Astrocyte (in vitro differentiated cells and primary cell): ENCODE data around the gene DCX. TPM values are rescaled to one million over a fixed set of nuclear protein-coding genes. Genes with fewer than 3 reads are reported as not detected.

Experiments used
- DNase-seq: peaks from one replicate; pipeline ENCODE4 v3.0.0-alpha.2; 2010; ENCODE audit warnings: low read depth
- FAIRE-seq: peaks from 2 replicates; lab custom pipeline; 2011; peaks lifted over from hg19 to GRCh38; lab: Jason Lieb, UNC
- H2AFZ ChIP-seq: 2 replicates; pipeline ENCODE4 v1.6.0; 2012; ENCODE audit warnings: low read depth, low read length, inconsistent platforms
- H3K27ac ChIP-seq: 2 replicates; pipeline ENCODE4 v1.5.1; 2011; ENCODE audit warnings: low read depth, low read length, inconsistent platforms
- H3K27me3 ChIP-seq: 2 replicates; pipeline ENCODE4 v1.6.0; 2011; ENCODE audit warnings: low read length, inconsistent platforms; ENCODE audit not compliant: insufficient read depth
- H3K36me3 ChIP-seq: 2 replicates; pipeline ENCODE4 v1.5.1; 2011; ENCODE audit warnings: low read length, inconsistent platforms; ENCODE audit not compliant: insufficient read depth
- H3K4me1 ChIP-seq: 2 replicates; pipeline ENCODE4 v1.5.1; 2011; ENCODE audit warnings: low read length, inconsistent platforms; ENCODE audit not compliant: insufficient read depth
- H3K4me2 ChIP-seq: 2 replicates; pipeline ENCODE4 v1.6.0; 2012; ENCODE audit warnings: low read length, inconsistent platforms
- H3K4me3 ChIP-seq: 2 replicates; pipeline ENCODE4 v1.5.1; 2011; ENCODE audit warnings: low read depth, mild to moderate bottlenecking, low read length, inconsistent platforms; ENCODE audit not compliant: insufficient read depth
- H3K79me2 ChIP-seq: 2 replicates; pipeline ENCODE4 v1.6.0; 2012; ENCODE audit warnings: mild to moderate bottlenecking, low read length, inconsistent platforms; ENCODE audit not compliant: insufficient read depth
- H3K9ac ChIP-seq: 2 replicates; pipeline ENCODE4 v1.6.0; 2012; ENCODE audit warnings: mild to moderate bottlenecking, low read length, inconsistent platforms
- H3K9me3 ChIP-seq: 2 replicates; pipeline ENCODE4 v1.5.1; 2012; ENCODE audit warnings: low read depth, mild to moderate bottlenecking, low read length, inconsistent platforms; ENCODE audit not compliant: insufficient read depth
- H4K20me1 ChIP-seq: 2 replicates; pipeline ENCODE4 v1.6.0; 2012; ENCODE audit warnings: low read length, inconsistent platforms; ENCODE audit not compliant: insufficient read depth
- H3K27ac Mint-ChIP-seq: one replicate; pipeline ENCODE4 v1.8.0; 2021; ENCODE audit warnings: mild to moderate bottlenecking, mixed read lengths; ENCODE audit not compliant: unreplicated experiment
- H3K27me3 Mint-ChIP-seq: one replicate; pipeline ENCODE4 v1.8.0; 2021; ENCODE audit warnings: low read depth, mixed read lengths; ENCODE audit not compliant: unreplicated experiment
- H3K36me3 Mint-ChIP-seq: one replicate; pipeline ENCODE4 v1.8.0; 2021; ENCODE audit warnings: low read depth, mixed read lengths; ENCODE audit not compliant: unreplicated experiment
- H3K4me1 Mint-ChIP-seq: one replicate; pipeline ENCODE4 v1.8.0; 2021; ENCODE audit warnings: low read depth, mixed read lengths; ENCODE audit not compliant: unreplicated experiment
- H3K4me3 Mint-ChIP-seq: one replicate; pipeline ENCODE4 v1.8.0; 2021; ENCODE audit warnings: mild to moderate bottlenecking, moderate library complexity, mixed read lengths; ENCODE audit not compliant: unreplicated experiment
- H3K9me3 Mint-ChIP-seq: one replicate; pipeline ENCODE4 v1.8.0; 2021; ENCODE audit warnings: mild to moderate bottlenecking, mixed read lengths; ENCODE audit not compliant: unreplicated experiment
- CTCF ChIP-seq: IDR thresholded peaks from 2 replicates; pipeline ENCODE4 v1.5.1; 2011; ENCODE audit warnings: low read depth, mild to moderate bottlenecking, inconsistent platforms, low read length, moderate library complexity; ENCODE audit not compliant: insufficient read depth
- EZH2 ChIP-seq: IDR thresholded peaks from 2 replicates; pipeline ENCODE4 v1.6.1; 2012; ENCODE audit warnings: mild to moderate bottlenecking, low read length, inconsistent platforms; ENCODE audit not compliant: insufficient read depth
- total RNA-seq: library from RNA; stranded (reverse); gene quantifications from 2 replicates; pipeline ENCODE4 v1.2.1, GENCODE V29; 2021

The DCX gene
- total RNA-seq, 1 donor from 2014 or later = 2.4 TPM

GRCh38 chrX:111394569-111394968 is 17.4 kb downstream of the DCX start:
- no peak for TF ChIP-seq EZH2
- TF ChIP-seq CTCF = no peak
- Mint-ChIP-seq H3K27ac (no peak overlapping the region), H3K27me3 (no peaks in the 10 kb centered on the region), H3K4me3 (no peak overlapping the region), H3K4me1 (no peaks in the 10 kb centered on the region), H3K9me3 (no peaks in the 10 kb centered on the region), H3K36me3 (no peaks in the 10 kb centered on the region)
- Histone ChIP-seq H4K20me1 (no peaks in the 10 kb centered on the region), H3K9ac (no peak overlapping the region), H3K9me3 (no peaks in the 10 kb centered on the region), H2AFZ (no peak overlapping the region), H3K36me3 (no peaks in the 10 kb centered on the region), H3K4me3 (no peak overlapping the region), H3K79me2 (no peaks in the 10 kb centered on the region), H3K27ac (no peak overlapping the region), H3K27me3 (no peaks in the 10 kb centered on the region), H3K4me1 (no peaks in the 10 kb centered on the region), H3K4me2 (no peak overlapping the region)
- FAIRE-seq (no peak), DNase-seq (no peak)

- H3K4me1 Mint-ChIP-seq = no peaks in the 10 kb centered on the region
- Histone ChIP-seq H2AFZ (no peak overlapping the region), H3K27ac (no peak overlapping the region), H4K20me1 (no peaks in the 10 kb centered on the region), H3K79me2 (no peaks in the 10 kb centered on the region), H3K9me3 (no peaks in the 10 kb centered on the region), H3K4me2 (no peak overlapping the region), H3K36me3 (no peaks in the 10 kb centered on the region), H3K27me3 (no peaks in the 10 kb centered on the region), H3K4me1 (no peaks in the 10 kb centered on the region), H3K9ac (no peak overlapping the region), H3K4me3 (no peak overlapping the region)
- FAIRE-seq = no peak
- no peaks in the 10 kb centered on the region for H3K27me3 Mint-ChIP-seq
- H3K36me3 Mint-ChIP-seq = no peaks in the 10 kb centered on the region
- DNase-seq = no peak
- no peak overlapping the region for H3K4me3 Mint-ChIP-seq
- H3K27ac Mint-ChIP-seq = no peak overlapping the region
- no peaks in the 10 kb centered on the region for H3K9me3 Mint-ChIP-seq
- no peak for TF ChIP-seq CTCF
- no peak for TF ChIP-seq EZH2
These were observed 24.4 kb downstream of the DCX start for GRCh38 chrX:111387470-111388070.

GRCh38 chrX:111386615-111387233 is 25.3 kb downstream of the DCX start:
- Mint-ChIP-seq H3K36me3 (no peaks in the 10 kb centered on the region), H3K4me3 (no peak overlapping the region), H3K27me3 (no peaks in the 10 kb centered on the region), H3K27ac (no peak overlapping the region), H3K4me1 (no peaks in the 10 kb centered on the region), H3K9me3 (no peaks in the 10 kb centered on the region)
- no peak for TF ChIP-seq EZH2
- no peak for TF ChIP-seq CTCF
- FAIRE-seq (no peak), DNase-seq (no peak)
- Histone ChIP-seq H3K4me1 (no peaks in the 10 kb centered on the region), H3K4me3 (no peak overlapping the region), H3K36me3 (no peaks in the 10 kb centered on the region), H2AFZ (no peak overlapping the region), H3K9me3 (no peaks in the 10 kb centered on the region), H3K79me2 (no peaks in the 10 kb centered on the region), H3K4me2 (no peak overlapping the region), H4K20me1 (no peaks in the 10 kb centered on the region), H3K27me3 (no peaks in the 10 kb centered on the region), H3K9ac (no peak overlapping the region), H3K27ac (no peak overlapping the region)
